GM12878 (cell line): ENCODE results near the gene LITAF.

Experiments used
- BMI1 ChIP-seq: fragments of 450-650 bp; IDR thresholded peaks from 2 replicates; pipeline ENCODE4 v1.6.1; 2016; ENCODE audit warnings: mild to moderate bottlenecking, moderate library complexity, borderline replicate concordance
- IRF3 ChIP-seq: fragments of 450-650 bp; IDR thresholded peaks from 2 replicates; pipeline ENCODE4 v1.6.1; 2014; ENCODE audit warnings: mild to moderate bottlenecking
- KDM1A ChIP-seq: fragments of 200-600 bp; sonication (generic); IDR thresholded peaks from 2 replicates; pipeline ENCODE4 v1.6.1; 2016; ENCODE audit warnings: borderline replicate concordance
- MEF2B ChIP-seq: fragments of 450-650 bp; IDR thresholded peaks from 2 replicates; pipeline ENCODE4 v1.6.1; 2018; ENCODE audit warnings: mild to moderate bottlenecking, moderate library complexity; ENCODE audit not compliant: partially characterized antibody, poor library complexity, severe bottlenecking
- TAF1 ChIP-seq: IDR thresholded peaks from 2 replicates; pipeline ENCODE4 v1.6.1; 2011; ENCODE audit warnings: mild to moderate bottlenecking, low read depth, low read length, borderline replicate concordance
- USF2 ChIP-seq: IDR thresholded peaks from 2 replicates; pipeline ENCODE4 v1.6.1; 2011; ENCODE audit warnings: low read depth, low read length, improper control_type of control experiment, borderline replicate concordance
- TF ChIP-seq, protein P1 (sequence below), 3 experiments: IDR thresholded peaks in 2 of 3; conservative IDR thresholded peaks in 1 of 3; 2 replicates each; pipeline ENCODE4 v1.5.1; 2011; ENCODE audit warnings: low read depth in 3 of 3, low read length in 3 of 3, mild to moderate bottlenecking in 3 of 3, control low read depth in 2 of 3, moderate library complexity in 2 of 3, inconsistent platforms in 1 of 3, mixed read lengths in 1 of 3; ENCODE audit not compliant: control insufficient read depth in 2 of 3, insufficient read depth in 1 of 3; ENCODE audit errors: extremely low read depth in 1 of 3
- TF ChIP-seq, protein P2 (sequence below): IDR thresholded peaks from 2 replicates; pipeline ENCODE4 v1.6.1; 2012; ENCODE audit warnings: mild to moderate bottlenecking, low read depth, low read length

GRCh38 chr16:11610580-11610979 lies 23.9 kb upstream of the LITAF start:
- TF ChIP-seq KDM1A (no peak), TAF1 (no peak), USF2 (no peak), MEF2B (no peak), IRF3 (no peak), BMI1 (no peak)
- TF ChIP-seq, protein P1, sequence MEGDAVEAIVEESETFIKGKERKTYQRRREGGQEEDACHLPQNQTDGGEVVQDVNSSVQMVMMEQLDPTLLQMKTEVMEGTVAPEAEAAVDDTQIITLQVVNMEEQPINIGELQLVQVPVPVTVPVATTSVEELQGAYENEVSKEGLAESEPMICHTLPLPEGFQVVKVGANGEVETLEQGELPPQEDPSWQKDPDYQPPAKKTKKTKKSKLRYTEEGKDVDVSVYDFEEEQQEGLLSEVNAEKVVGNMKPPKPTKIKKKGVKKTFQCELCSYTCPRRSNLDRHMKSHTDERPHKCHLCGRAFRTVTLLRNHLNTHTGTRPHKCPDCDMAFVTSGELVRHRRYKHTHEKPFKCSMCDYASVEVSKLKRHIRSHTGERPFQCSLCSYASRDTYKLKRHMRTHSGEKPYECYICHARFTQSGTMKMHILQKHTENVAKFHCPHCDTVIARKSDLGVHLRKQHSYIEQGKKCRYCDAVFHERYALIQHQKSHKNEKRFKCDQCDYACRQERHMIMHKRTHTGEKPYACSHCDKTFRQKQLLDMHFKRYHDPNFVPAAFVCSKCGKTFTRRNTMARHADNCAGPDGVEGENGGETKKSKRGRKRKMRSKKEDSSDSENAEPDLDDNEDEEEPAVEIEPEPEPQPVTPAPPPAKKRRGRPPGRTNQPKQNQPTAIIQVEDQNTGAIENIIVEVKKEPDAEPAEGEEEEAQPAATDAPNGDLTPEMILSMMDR (IDR thresholded peaks at IDR 0.05 in 2 of 3, conservative IDR thresholded peaks at IDR 0.05 in 1 of 3; ENCODE audit: control insufficient read depth in 2 of 3, extremely low read depth in 1 of 3, insufficient read depth in 1 of 3, low read depth in 3 of 3, low read length in 3 of 3), result no peak
- TF ChIP-seq, protein P2, sequence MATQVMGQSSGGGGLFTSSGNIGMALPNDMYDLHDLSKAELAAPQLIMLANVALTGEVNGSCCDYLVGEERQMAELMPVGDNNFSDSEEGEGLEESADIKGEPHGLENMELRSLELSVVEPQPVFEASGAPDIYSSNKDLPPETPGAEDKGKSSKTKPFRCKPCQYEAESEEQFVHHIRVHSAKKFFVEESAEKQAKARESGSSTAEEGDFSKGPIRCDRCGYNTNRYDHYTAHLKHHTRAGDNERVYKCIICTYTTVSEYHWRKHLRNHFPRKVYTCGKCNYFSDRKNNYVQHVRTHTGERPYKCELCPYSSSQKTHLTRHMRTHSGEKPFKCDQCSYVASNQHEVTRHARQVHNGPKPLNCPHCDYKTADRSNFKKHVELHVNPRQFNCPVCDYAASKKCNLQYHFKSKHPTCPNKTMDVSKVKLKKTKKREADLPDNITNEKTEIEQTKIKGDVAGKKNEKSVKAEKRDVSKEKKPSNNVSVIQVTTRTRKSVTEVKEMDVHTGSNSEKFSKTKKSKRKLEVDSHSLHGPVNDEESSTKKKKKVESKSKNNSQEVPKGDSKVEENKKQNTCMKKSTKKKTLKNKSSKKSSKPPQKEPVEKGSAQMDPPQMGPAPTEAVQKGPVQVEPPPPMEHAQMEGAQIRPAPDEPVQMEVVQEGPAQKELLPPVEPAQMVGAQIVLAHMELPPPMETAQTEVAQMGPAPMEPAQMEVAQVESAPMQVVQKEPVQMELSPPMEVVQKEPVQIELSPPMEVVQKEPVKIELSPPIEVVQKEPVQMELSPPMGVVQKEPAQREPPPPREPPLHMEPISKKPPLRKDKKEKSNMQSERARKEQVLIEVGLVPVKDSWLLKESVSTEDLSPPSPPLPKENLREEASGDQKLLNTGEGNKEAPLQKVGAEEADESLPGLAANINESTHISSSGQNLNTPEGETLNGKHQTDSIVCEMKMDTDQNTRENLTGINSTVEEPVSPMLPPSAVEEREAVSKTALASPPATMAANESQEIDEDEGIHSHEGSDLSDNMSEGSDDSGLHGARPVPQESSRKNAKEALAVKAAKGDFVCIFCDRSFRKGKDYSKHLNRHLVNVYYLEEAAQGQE, result no peak
